CD4-positive, alpha-beta T cell treated with Interleukin-17A for 1 hour (primary cell): ENCODE data around the gene PTGR3.
A peak's percentile ranks its signal among the peaks of the same experiment; 100 is the strongest.

Source experiments
- DNase-seq: peaks from one replicate; pipeline ENCODE4 v3.0.0-alpha.2; 2020

The PTGR3 gene

DNA sequence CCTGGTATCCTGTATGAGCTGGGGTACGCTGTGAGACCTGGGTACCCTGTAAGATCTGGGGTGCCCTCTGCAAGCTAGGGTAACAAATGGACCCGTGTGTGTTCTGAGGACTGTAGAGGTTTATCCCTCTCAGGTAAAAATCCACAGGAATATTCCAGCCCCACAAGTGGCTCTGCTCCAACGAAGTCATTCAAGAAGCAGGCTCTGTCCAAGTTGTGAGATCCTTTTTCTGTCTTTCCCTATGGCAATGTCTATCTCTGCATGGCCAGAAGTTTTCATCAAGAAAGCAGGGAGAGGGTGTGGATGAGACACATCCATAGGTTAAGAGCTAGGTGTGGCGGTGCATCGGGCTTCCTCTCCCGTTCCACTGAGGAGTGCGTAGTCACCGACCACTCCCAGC lies 43.0 kb downstream of the PTGR3 start:
- DNase-seq = no peak

- no peak for DNase-seq
Measured at GRCh38 chr18:75164479-75164878, 44.5 kb downstream of the PTGR3 start.

- DNase-seq = no peak
Measured at GRCh38 chr18:75163736-75164135, 45.2 kb downstream of the PTGR3 start.

GRCh38 chr18:75162978-75163377 lies 46.0 kb downstream of the PTGR3 start:
- DNase-seq = no peak

DNA sequence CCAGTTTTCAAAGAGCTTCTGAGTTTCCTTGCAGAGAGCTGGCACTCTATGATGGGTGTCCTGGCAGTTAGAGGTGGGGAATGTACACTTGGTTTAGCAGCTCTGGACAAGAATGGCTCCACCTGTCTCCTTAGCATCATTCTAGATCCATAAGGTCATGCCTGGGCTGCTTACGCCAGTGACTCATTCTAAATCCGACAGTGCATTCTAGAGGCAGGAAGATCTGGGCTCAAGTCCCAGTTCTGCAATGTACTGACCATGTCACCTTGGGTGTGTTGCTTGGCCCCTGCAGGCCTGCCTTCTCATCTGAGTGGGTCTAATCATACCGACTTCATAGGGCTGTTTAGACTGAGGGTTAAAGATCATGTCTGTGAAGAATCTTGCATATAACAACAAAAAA lies 46.5 kb downstream of the PTGR3 start:
- DNase-seq = no peak

DNA sequence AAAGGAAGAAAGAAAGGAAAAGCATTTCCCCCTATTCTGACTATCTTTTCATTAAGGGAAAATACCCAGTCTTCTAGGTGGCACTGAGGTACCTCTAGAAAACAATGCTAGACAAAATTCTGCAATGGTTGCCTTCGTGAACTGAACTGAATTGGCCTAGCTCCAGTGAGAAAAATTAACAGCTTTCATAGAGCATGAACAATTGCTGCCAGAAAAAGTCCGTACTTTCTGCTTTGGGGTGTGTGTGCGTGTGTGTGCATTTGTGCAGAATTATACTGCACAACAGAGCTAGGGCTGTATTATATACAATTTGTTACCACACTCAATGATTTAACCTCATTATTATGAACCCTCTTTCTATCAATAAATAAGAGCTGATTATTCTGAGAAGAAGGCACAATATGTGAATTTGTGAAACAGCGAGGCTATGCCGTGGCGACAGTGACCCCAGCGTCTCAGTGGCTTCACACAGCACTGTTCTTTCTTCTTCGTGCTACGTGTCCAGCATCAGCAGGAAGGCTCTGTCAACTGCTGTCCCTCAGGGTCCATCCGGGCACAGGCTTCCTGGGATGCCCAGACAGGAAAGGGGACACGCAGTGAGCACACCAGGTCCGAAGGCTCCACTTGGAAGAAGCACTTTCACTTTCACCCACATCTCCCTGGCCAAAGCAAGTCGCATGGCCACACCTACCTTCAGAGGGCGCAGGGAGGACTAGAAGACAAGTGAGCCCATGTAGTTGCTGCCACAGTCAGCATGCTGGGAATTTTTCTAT lies 47.5 kb downstream of the PTGR3 start:
- DNase-seq = peak; percentile 46

GRCh38 chr18:75160364-75160763 lies 48.6 kb downstream of the PTGR3 start:
- no peak for DNase-seq

DNA sequence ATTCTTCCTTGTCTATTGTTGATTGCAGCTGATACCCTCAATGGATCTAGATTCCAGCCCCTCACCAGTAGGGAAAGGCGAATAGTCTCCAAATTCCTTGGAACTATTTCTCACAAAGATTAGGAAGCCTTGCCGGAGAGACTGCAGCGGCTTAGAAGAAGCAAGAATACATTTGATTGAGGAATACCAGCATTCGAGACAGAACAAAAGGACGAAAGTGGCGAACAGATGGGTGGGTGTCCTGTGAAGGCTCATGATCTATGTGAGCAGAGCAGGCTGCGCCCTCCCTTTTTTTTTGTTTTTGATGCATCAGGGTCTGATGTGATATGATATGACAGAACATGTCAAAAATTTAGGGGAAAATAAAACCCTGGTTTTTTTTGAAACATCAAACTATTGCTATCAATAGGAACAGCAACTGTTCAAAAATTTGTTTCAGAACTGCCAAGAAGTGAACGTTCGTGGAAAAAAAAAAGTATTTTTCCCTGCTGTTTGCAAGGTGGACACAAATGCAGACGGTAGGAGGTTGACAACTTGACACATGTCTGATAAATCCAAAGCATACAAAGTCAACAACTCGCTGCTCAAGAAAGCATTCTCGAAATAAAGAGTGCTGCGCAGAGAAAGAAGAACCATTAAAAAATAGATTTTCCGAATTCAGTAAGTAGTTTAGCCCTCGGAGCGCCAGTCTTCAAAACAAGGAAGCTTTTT lies 49.1 kb downstream of the PTGR3 start:
- no peak for DNase-seq

- no peak for DNase-seq
Measured at GRCh38 chr18:75159238-75159518, 49.8 kb downstream of the PTGR3 start.
